ENCODE data around the gene HLTF. TPM values are rescaled to one million over a fixed set of nuclear protein-coding genes. Genes with fewer than 3 reads are reported as not detected.

Gene HLTF
- total and polyA plus RNA-seq, 2 of the 4 experiments (the other 2 are of a cell fraction): 12.6 to 39.1 TPM

DNA sequence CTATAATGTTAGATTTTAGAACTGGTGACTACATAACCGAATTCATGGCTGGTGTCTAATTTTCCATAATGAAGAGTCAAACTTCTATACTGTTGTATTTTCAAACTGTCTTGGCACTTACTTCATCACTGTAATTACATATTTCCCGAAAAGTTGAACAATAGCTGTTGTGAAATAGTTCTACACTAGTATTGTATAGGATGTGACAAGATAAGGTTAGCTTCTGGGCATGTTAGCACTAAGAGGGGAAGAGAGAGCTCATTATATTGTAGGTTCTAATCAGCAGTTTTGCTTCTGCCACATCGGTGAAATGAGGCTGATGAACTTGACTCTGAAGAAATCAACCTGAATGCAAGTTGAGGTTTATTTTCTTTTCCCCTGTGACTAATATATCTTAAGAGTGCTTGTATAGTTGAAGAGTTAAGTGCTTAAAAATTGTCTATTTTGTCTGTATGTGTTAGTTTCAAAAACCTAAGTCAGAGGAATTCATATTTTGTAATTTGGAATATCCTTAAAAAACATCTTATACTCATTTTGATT lies 86.1 kb downstream of the HLTF start:
- peak overlapping the region; percentile 42; the same call in 1 of the 2 replicates for H3K27ac ChIP-seq (ENCODE audit: insufficient read depth, low read length)
- dilution Hi-C loops (cut with HindIII; ENCODE audit: low sequenced_read_pairs, unreplicated experiment) (no loop called here), intact Hi-C loops (cut with micrococcal nuclease) (no loop called here), in situ Hi-C loops (cut with MboI; ENCODE audit: low sequenced_read_pairs) (no loop called here)
- H3K27me3 ChIP-seq (ENCODE audit: control insufficient read depth, insufficient read depth, low read length): no peaks in the 10 kb centered on the region
- H3K9me1 ChIP-seq (ENCODE audit: insufficient read depth, low read length): peaks cover 17% of the 10 kb centered on the region
- peak overlapping the region; percentile 55; the same call in 1 of the 2 replicates for H3K18ac ChIP-seq (ENCODE audit: low read depth, low read length)
- peaks cover 15% of the 10 kb centered on the region for H3K36me3 ChIP-seq (ENCODE audit: control insufficient read depth, insufficient read depth, low read length)
- H4K8ac ChIP-seq (ENCODE audit: low read depth in 2 of 2, low read length in 2 of 2): peak overlapping the region in 1 of 2 experiments; percentile 41; a peak in 2 of 4 replicates
- no peak overlapping the region for H3K56ac ChIP-seq (ENCODE audit: extremely low read depth, insufficient read depth, low read length)
- peak overlapping the region; percentile 74; the same call in 1 of the 2 replicates for H3K23ac ChIP-seq (ENCODE audit: low read depth, low read length)
- H2BK15ac ChIP-seq (ENCODE audit: low read depth, low read length): no peak overlapping the region; the same call in 2 of the 3 replicates
- no peak overlapping the region for H2AK9ac ChIP-seq (replicated peaks; ENCODE audit: low read depth, low read length, poor library complexity)
- H3K4me2 ChIP-seq (ENCODE audit: low read depth, low read length): peak overlapping the region; percentile 57; the same call in 1 of the 2 replicates
- POLR2A ChIA-PET (ENCODE audit: unreplicated experiment): no interaction called here
- no TSS peak for BruUV-seq (replicated peaks)
- H4K5ac ChIP-seq (ENCODE audit: low read depth, low read length): no peak overlapping the region
- CTCF ChIA-PET: interaction anchor here (0.9 to 1.3 kb wide), 2 partner anchors 8 to 10 kb away, joined by 3 read pairs; no protein-coding TSS in a partner anchor
- peak overlapping the region; percentile 96 for H2BK5ac ChIP-seq (ENCODE audit: low read depth, low read length, poor library complexity, severe bottlenecking)
- ATAC-seq (ENCODE audit: low read depth): peak; percentile 7; the same call in 1 of the 2 replicates
- no peak overlapping the region for H2AFZ ChIP-seq (replicated peaks; ENCODE audit: low read length, poor library complexity)
- peak; percentile 69 for DNase-seq
- TF ChIP-seq POLR2A (IDR thresholded peaks at IDR 0.05; ENCODE audit: low read depth, low read length) (no peak), CEBPB (IDR thresholded peaks at IDR 0.05; ENCODE audit: low read depth, low read length) (peak; percentile 69), MAFK (IDR thresholded peaks at IDR 0.05; ENCODE audit: low read depth, low read length) (peak; percentile 23; the same call in 1 of the 2 replicates)
- H4K91ac ChIP-seq (ENCODE audit: insufficient read depth, low read depth, low read length): no peak overlapping the region
- H3K4me3 ChIP-seq (ENCODE audit: insufficient read depth, low read depth, low read length): no peak overlapping the region
- WGBS, 2 experiments (ENCODE audit: extremely low coverage in 2 of 2, insufficient read length in 1 of 2): no CpG with 5 or more reads among the region's 3 CpGs
- peak overlapping the region; percentile 59; the same call in 1 of the 2 replicates for H2BK20ac ChIP-seq (ENCODE audit: low read depth, low read length)
- H2AK5ac ChIP-seq (ENCODE audit: low read depth, low read length): no peak overlapping the region
- H3K4me1 ChIP-seq (ENCODE audit: control insufficient read depth, insufficient read depth, low read length): peaks cover 16% of the 10 kb centered on the region
- peaks cover 14 to 49% of the 10 kb centered on the region in 2 experiments for H3K79me1 ChIP-seq (ENCODE audit: low read depth in 1 of 2, low read length in 2 of 2)
- no peak overlapping the region; the same call in 1 of the 2 replicates for H3K14ac ChIP-seq (replicated peaks; ENCODE audit: low read depth, low read length)
- peak overlapping the region; percentile 1; the same call in 1 of the 2 replicates for H3K4ac ChIP-seq (ENCODE audit: low read depth, low read length)
- H2BK120ac ChIP-seq (ENCODE audit: low read depth, low read length): peak overlapping the region; percentile 45; the same call in 1 of the 2 replicates
- no peak overlapping the region for H3K9ac ChIP-seq (ENCODE audit: low read depth, low read length)
- H4K20me1 ChIP-seq (ENCODE audit: insufficient read depth, low read length): no peaks in the 10 kb centered on the region
- H3K9me3 ChIP-seq (ENCODE audit: control insufficient read depth, insufficient read depth, low read length): no peaks in the 10 kb centered on the region

Measured in IMR-90 (cell line).